HG02852 (cell line): ENCODE data around the gene ANXA6.
"Not testable (repeated sequence)": the region's sequence is repeated elsewhere in the genome, so short reads cannot be mapped to it uniquely, and the experiment has no call there.

Source experiments
- ATAC-seq: cut with Tn5 transposase; IDR thresholded peaks from one replicate; pipeline ENCODE4 v1.9.1; 2021; ENCODE audit warnings: mild to moderate bottlenecking, moderate library complexity; ENCODE audit not compliant: unreplicated experiment

ANXA6 gene

GRCh38 chr5:151181818-151182523, 24.4 kb upstream of the ANXA6 start:
- ATAC-seq: no peak

GRCh38 chr5:151180291-151180690, 22.7 kb upstream of the ANXA6 start:
- no peak for ATAC-seq

GRCh38 chr5:151179489-151179840, 21.9 kb upstream of the ANXA6 start:
- no peak for ATAC-seq

GRCh38 chr5:151178777-151179488, 21.4 kb upstream of the ANXA6 start:
- ATAC-seq: no peak

- no peak for ATAC-seq
Observed at GRCh38 chr5:151178372-151178771, 20.8 kb upstream of the ANXA6 start.

- ATAC-seq: not testable (repeated sequence)
Observed at GRCh38 chr5:151176268-151176667, 18.7 kb upstream of the ANXA6 start.

GRCh38 chr5:151174612-151175101, 17.1 kb upstream of the ANXA6 start:
- ATAC-seq: no peak

- ATAC-seq: no peak
Observed at GRCh38 chr5:151173711-151174611, 16.4 kb upstream of the ANXA6 start.

GRCh38 chr5:151171529-151171928, 13.9 kb upstream of the ANXA6 start:
- no peak for ATAC-seq

GRCh38 chr5:151168602-151169344, 11.2 kb upstream of the ANXA6 start:
- ATAC-seq: no peak

GRCh38 chr5:151167022-151167421, 9.4 kb upstream of the ANXA6 start:
- no peak for ATAC-seq

GRCh38 chr5:151164687-151165392, 7.3 kb upstream of the ANXA6 start:
- ATAC-seq: peak; percentile 94

- ATAC-seq: no peak
Observed at GRCh38 chr5:151162776-151163175, 5.2 kb upstream of the ANXA6 start.

- no peak for ATAC-seq
Observed at GRCh38 chr5:151159649-151160373, 2.2 kb upstream of the ANXA6 start.

- ATAC-seq: no peak
Observed at GRCh38 chr5:151158287-151158661, 695 bp upstream of the ANXA6 start.

GRCh38 chr5:151156507-151157420, 815 bp downstream of the ANXA6 start:
- no peak for ATAC-seq

- peak; percentile 23 for ATAC-seq
Observed at GRCh38 chr5:151155775-151156506, 1.6 kb downstream of the ANXA6 start.
